Right renal cortex interstitium (tissue), 3 donors: Measurements from ENCODE around the gene ANKRD11. TPM values are rescaled to one million over a fixed set of nuclear protein-coding genes. Genes with fewer than 3 reads are reported as not detected.
"Not testable (repeated sequence)": the region's sequence is repeated elsewhere in the genome, so short reads cannot be mapped to it uniquely, and the experiment has no call there.

ENCODE experiments used
- DNase-seq, 3 donors: peaks; one replicate each; pipeline ENCODE4 v3.0.0-alpha.2; 2013; ENCODE audit warnings: low read depth in 3 of 3, low spot score in 2 of 3
- polyA plus RNA-seq, 3 donors: library from polyadenylated mRNA; unstranded; fragments of 120-200 nt; gene quantifications; one replicate each; pipeline ENCODE4 v1.2.1, GENCODE V29; 2013; ENCODE audit not compliant: insufficient read length in 3 of 3

ANKRD11 gene
- polyA plus RNA-seq, 3 donors: 84.3 to 86.5 (median 86.3) TPM

GRCh38 chr16:89390224-89390583 lies 100.2 kb downstream of the ANKRD11 start:
- DNase-seq: not testable (repeated sequence)

GRCh38 chr16:89389504-89390223 lies 100.7 kb downstream of the ANKRD11 start:
- not testable (repeated sequence) for DNase-seq

- DNase-seq: no peak
Observed at GRCh38 chr16:89388536-89388935, 101.8 kb downstream of the ANKRD11 start.

GRCh38 chr16:89386306-89387185 lies 103.8 kb downstream of the ANKRD11 start:
- no peak for DNase-seq

GRCh38 chr16:89385712-89386111 lies 104.6 kb downstream of the ANKRD11 start:
- no peak for DNase-seq

- no peak for DNase-seq
Observed at GRCh38 chr16:89384282-89384681, 106.1 kb downstream of the ANKRD11 start.

GRCh38 chr16:89383095-89384003 lies 107.0 kb downstream of the ANKRD11 start:
- DNase-seq: no peak

- not testable (repeated sequence) for DNase-seq
Observed at GRCh38 chr16:89382555-89382954, 107.8 kb downstream of the ANKRD11 start.

- no peak for DNase-seq
Observed at GRCh38 chr16:89381788-89382187, 108.6 kb downstream of the ANKRD11 start.

GRCh38 chr16:89380681-89381080 lies 109.7 kb downstream of the ANKRD11 start:
- DNase-seq: no peak

- DNase-seq: no peak
Observed at GRCh38 chr16:89378947-89379771, 111.2 kb downstream of the ANKRD11 start.

- DNase-seq: no peak
Observed at GRCh38 chr16:89377453-89377848, 112.9 kb downstream of the ANKRD11 start.

- DNase-seq: no peak
Observed at GRCh38 chr16:89376812-89377452, 113.4 kb downstream of the ANKRD11 start.

GRCh38 chr16:89375686-89376085 lies 114.7 kb downstream of the ANKRD11 start:
- no peak for DNase-seq

GRCh38 chr16:89375021-89375420 lies 115.3 kb downstream of the ANKRD11 start:
- no peak for DNase-seq

GRCh38 chr16:89374393-89374960 lies 115.9 kb downstream of the ANKRD11 start:
- DNase-seq: no peak

- DNase-seq: no peak
Observed at GRCh38 chr16:89373355-89374110, 116.8 kb downstream of the ANKRD11 start.

GRCh38 chr16:89371968-89372634 lies 118.3 kb downstream of the ANKRD11 start:
- DNase-seq: no peak
